ENCODE data around the gene NCKAP5.
"Not testable (repeated sequence)": the region's sequence is repeated elsewhere in the genome, so short reads cannot be mapped to it uniquely, and the experiment has no call there.

Gene NCKAP5

GRCh38 chr2:133497270-133497893, 70.9 kb downstream of the NCKAP5 start:
- no peak for DNase-seq (ENCODE audit: low read depth)

- DNase-seq (ENCODE audit: low read depth): no peak
Observed at GRCh38 chr2:133496501-133497269, 71.6 kb downstream of the NCKAP5 start.

- DNase-seq (ENCODE audit: low read depth): no peak
Observed at GRCh38 chr2:133495226-133495625, 73.0 kb downstream of the NCKAP5 start.

GRCh38 chr2:133492719-133493380, 75.4 kb downstream of the NCKAP5 start:
- DNase-seq (ENCODE audit: low read depth): no peak

- DNase-seq (ENCODE audit: low read depth): no peak
Observed at GRCh38 chr2:133490411-133490980, 77.8 kb downstream of the NCKAP5 start.

- no peak for DNase-seq (ENCODE audit: low read depth)
Observed at GRCh38 chr2:133489641-133490410, 78.4 kb downstream of the NCKAP5 start.

GRCh38 chr2:133489146-133489545, 79.1 kb downstream of the NCKAP5 start:
- no peak for DNase-seq (ENCODE audit: low read depth)

- no peak for DNase-seq (ENCODE audit: low read depth)
Observed at GRCh38 chr2:133486771-133487191, 81.5 kb downstream of the NCKAP5 start.

GRCh38 chr2:133485868-133486267, 82.4 kb downstream of the NCKAP5 start:
- DNase-seq (ENCODE audit: low read depth): no peak

- DNase-seq (ENCODE audit: low read depth): no peak
Observed at GRCh38 chr2:133484784-133485183, 83.5 kb downstream of the NCKAP5 start.

GRCh38 chr2:133484106-133484505, 84.2 kb downstream of the NCKAP5 start:
- DNase-seq (ENCODE audit: low read depth): no peak

GRCh38 chr2:133483181-133483580, 85.1 kb downstream of the NCKAP5 start:
- DNase-seq (ENCODE audit: low read depth): no peak

- DNase-seq (ENCODE audit: low read depth): no peak
Observed at GRCh38 chr2:133480707-133481429, 87.4 kb downstream of the NCKAP5 start.

- no peak for DNase-seq (ENCODE audit: low read depth)
Observed at GRCh38 chr2:133477616-133477990, 90.7 kb downstream of the NCKAP5 start.

- DNase-seq (ENCODE audit: low read depth): no peak
Observed at GRCh38 chr2:133476931-133477615, 91.2 kb downstream of the NCKAP5 start.

- DNase-seq (ENCODE audit: low read depth): no peak
Observed at GRCh38 chr2:133476286-133476685, 92.0 kb downstream of the NCKAP5 start.

GRCh38 chr2:133475610-133476009, 92.7 kb downstream of the NCKAP5 start:
- DNase-seq (ENCODE audit: low read depth): no peak

GRCh38 chr2:133470446-133470845, 97.8 kb downstream of the NCKAP5 start:
- DNase-seq (ENCODE audit: low read depth): not testable (repeated sequence)

GRCh38 chr2:133462811-133463210, 105.5 kb downstream of the NCKAP5 start:
- no peak for DNase-seq (ENCODE audit: low read depth)

GRCh38 chr2:133461484-133461883, 106.8 kb downstream of the NCKAP5 start:
- DNase-seq (ENCODE audit: low read depth): no peak

GRCh38 chr2:133459590-133459989, 108.7 kb downstream of the NCKAP5 start:
- DNase-seq (ENCODE audit: low read depth): no peak
